GM19035 (cell line): Measurements from ENCODE around the gene RTEL1.

Experiments
- ATAC-seq: cut with Tn5 transposase; IDR thresholded peaks from one replicate; pipeline ENCODE4 v1.9.1; 2021; ENCODE audit not compliant: unreplicated experiment

Gene RTEL1

GRCh38 chr20:63687419-63688178 lies 29.5 kb downstream of the RTEL1 start:
- no peak for ATAC-seq

- ATAC-seq: no peak
Measured at GRCh38 chr20:63688228-63689045, 30.3 kb downstream of the RTEL1 start.

GRCh38 chr20:63689046-63690002 lies 31.2 kb downstream of the RTEL1 start:
- ATAC-seq: no peak

GRCh38 chr20:63690003-63690897 lies 32.1 kb downstream of the RTEL1 start:
- no peak for ATAC-seq

- no peak for ATAC-seq
Measured at GRCh38 chr20:63690898-63691710, 33.0 kb downstream of the RTEL1 start.

- no peak for ATAC-seq
Measured at GRCh38 chr20:63691711-63692435, 33.8 kb downstream of the RTEL1 start.

- no peak for ATAC-seq
Measured at GRCh38 chr20:63692436-63693082, 34.4 kb downstream of the RTEL1 start.

GRCh38 chr20:63693083-63693732 lies 35.1 kb downstream of the RTEL1 start:
- ATAC-seq: no peak

- no peak for ATAC-seq
Measured at GRCh38 chr20:63693733-63694583, 35.8 kb downstream of the RTEL1 start.

GRCh38 chr20:63694584-63695423 lies 36.7 kb downstream of the RTEL1 start:
- no peak for ATAC-seq

- no peak for ATAC-seq
Measured at GRCh38 chr20:63695424-63696305, 37.6 kb downstream of the RTEL1 start.

GRCh38 chr20:63696306-63696627 lies 38.2 kb downstream of the RTEL1 start:
- no peak for ATAC-seq

- no peak for ATAC-seq
Measured at GRCh38 chr20:63696628-63697356, 38.7 kb downstream of the RTEL1 start, which contains the start of gene TNFRSF6B. Gene TNFRSF6B, plus strand, starts transcription at chr20:63696652. Its CDS starts 116 bp downstream, at chr20:63696768.

- no peak for ATAC-seq
Measured at GRCh38 chr20:63697357-63697867, 39.3 kb downstream of the RTEL1 start.
